Measurements from ENCODE around the gene MIDN.

- no peak for TF ChIP-seq CTCF (conservative IDR thresholded peaks at IDR 0.05; ENCODE audit: low read length)
- no peak for TF ChIP-seq EZH2phosphoT487 (IDR thresholded peaks at IDR 0.05; ENCODE audit: borderline replicate concordance)
Observed at GRCh38 chr19:1233115-1233667, 15.2 kb upstream of the MIDN start.

All from Loucy (cell line).